SJSA1 (cell line): ENCODE data around the gene LGI4. TPM values are rescaled to one million over a fixed set of nuclear protein-coding genes. Genes with fewer than 3 reads are reported as not detected.
A peak's percentile ranks its signal among the peaks of the same experiment; 100 is the strongest.
"Not testable (repeated sequence)": the region's sequence is repeated elsewhere in the genome, so short reads cannot be mapped to it uniquely, and the experiment has no call there.

ENCODE experiments used
- DNase-seq, 2 experiments: peaks; one replicate each; pipeline ENCODE4 v3.0.0-alpha.2; 2015 to 2020; ENCODE audit warnings: low spot score in 2 of 2, low read depth in 1 of 2
- H3K27ac ChIP-seq: fragments of 250-450 bp; sonication (Bioruptor Pico); 2 replicates; pipeline ENCODE4 v1.5.1; 2020; ENCODE audit warnings: mild to moderate bottlenecking, moderate library complexity
- H3K27me3 ChIP-seq: fragments of 250-450 bp; sonication (Bioruptor Pico); replicated peaks from 2 replicates; pipeline ENCODE4 v1.5.1; 2020; ENCODE audit warnings: mild to moderate bottlenecking, moderate library complexity
- H3K36me3 ChIP-seq: fragments of 250-450 bp; sonication (Bioruptor Pico); 2 replicates; pipeline ENCODE4 v1.5.1; 2020; ENCODE audit warnings: mild to moderate bottlenecking
- H3K4me1 ChIP-seq: fragments of 250-450 bp; sonication (Bioruptor Pico); replicated peaks from 2 replicates; pipeline ENCODE4 v1.6.1; 2021; ENCODE audit warnings: mild to moderate bottlenecking
- H3K4me3 ChIP-seq: fragments of 250-450 bp; sonication (Bioruptor Pico); 2 replicates; pipeline ENCODE4 v1.5.1; 2020; ENCODE audit warnings: mild to moderate bottlenecking
- H3K9me3 ChIP-seq: fragments of 250-450 bp; sonication (Bioruptor Pico); replicated peaks from 2 replicates; pipeline ENCODE4 v1.5.1; 2020; ENCODE audit warnings: mild to moderate bottlenecking
- total RNA-seq: library from RNA; depleted of rRNA; stranded (reverse); fragments of >200 nt; shearing (Covaris generic); gene quantifications from 2 replicates; pipeline ENCODE4 v1.2.3, GENCODE V29; 2014

Gene LGI4
- total RNA-seq, 1 experiment from 2014 or later = not detected

DNA sequence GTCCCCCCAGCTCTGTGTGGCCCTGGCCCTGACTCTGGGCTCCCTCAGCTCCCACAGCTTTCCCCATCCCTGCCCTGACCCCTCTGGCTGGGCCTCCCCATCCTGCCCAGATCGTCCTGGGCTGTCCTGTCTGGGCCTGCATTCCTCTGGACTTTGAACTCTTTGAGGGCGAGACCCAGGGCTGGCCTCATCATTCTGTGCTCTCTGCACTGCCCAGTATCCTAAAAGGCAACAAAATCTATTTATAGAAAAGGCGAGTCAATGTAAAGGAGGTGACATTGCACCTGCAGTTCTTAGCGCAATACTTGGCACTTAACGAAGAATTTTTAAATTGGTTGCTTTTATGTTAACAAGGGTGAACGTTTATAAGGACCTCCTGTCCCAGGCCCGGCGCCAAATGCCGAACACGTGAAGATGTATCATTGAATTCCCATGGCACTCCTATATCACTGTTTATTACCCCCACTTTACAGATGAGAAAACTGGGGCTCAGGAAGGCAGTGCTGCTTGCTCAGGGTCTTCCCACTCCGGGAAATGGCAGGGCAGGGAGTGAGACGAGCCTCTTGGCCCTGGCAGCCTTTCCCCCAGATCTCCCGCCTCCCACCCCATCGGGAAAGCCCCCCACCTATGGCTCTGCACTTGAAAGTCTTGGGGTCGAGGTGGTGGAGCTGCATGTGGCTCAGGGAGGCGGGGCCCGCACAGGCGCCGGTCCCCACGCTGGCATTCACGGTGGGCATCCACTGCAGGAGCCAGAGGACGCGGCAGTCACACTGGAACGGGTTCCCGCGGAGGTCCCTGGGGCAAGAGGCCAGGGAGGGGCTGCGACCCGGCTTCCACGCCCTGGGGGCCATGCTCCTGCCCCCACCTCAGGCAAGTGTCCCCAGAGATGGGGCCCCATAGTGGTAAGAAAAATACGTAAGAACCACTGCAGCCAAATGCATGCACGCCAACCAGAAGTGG lies 3.8 kb downstream of the LGI4 start:
- Histone ChIP-seq H3K27ac (no peak overlapping the region), H3K4me1 (no peaks in the 10 kb centered on the region), H3K27me3 (no peaks in the 10 kb centered on the region), H3K36me3 (no peaks in the 10 kb centered on the region), H3K9me3 (no peaks in the 10 kb centered on the region), H3K4me3 (no peak overlapping the region)
- DNase-seq = no peak

DNA sequence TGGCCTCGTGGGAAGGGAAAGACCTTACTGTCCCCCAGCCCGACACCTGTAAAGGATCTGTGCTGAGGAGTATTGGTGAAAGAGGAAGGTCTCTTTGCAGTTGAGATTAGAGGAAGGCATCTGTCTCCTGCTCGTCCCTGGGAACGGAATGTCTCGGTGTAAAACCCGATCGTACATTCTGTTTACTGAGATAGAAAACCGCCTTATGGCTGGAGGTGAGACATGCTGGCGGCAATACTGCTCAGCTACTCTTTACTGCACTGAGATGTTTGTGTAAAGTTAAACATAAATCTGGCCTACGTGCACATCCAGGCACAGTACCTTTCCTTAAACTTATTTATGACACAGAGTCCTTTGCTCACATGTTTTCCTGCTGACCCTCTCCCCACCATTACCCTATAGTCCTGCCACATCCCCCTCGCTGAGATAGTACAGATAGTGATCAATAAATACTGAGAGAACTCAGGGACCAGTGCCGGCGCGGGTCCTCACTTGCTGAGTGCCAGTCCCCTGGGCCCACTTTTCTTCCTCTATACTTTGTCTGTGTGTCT lies 5.1 kb downstream of the LGI4 start:
- H3K27me3 ChIP-seq, H3K4me1 ChIP-seq, H3K4me3 ChIP-seq, DNase-seq, H3K27ac ChIP-seq, H3K9me3 ChIP-seq, H3K36me3 ChIP-seq: not testable (repeated sequence)

DNA sequence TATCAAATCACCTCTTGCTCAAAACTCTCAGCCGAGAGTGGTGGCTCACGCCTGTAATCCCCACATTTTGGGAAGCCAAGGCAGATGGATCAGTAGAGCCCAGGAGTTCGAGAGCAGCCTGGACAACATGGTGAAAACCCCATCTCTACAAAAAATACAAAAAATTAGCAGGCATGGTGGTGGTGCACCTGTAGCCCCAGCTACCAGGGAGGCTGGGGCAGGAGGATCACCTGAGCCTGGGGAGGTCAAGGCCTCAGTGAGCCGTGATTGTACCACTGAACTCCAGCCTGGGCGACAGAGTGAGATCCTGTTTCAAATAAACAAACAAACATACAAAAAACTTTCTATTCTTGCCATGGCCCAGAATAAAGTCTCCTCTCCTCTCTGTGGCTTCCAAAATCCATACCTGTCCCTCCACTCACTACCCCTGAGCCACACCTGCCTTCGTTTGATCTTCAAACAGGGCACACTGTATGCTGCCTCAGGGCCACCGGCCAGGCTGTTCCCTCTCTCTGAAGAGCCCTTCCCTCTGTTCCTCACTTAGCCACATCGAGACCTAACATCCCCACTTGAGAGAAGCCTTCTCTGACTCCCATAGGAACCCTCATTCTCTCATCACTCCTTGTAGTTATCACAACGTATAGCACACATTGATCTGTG lies 6.3 kb downstream of the LGI4 start:
- H3K27me3 ChIP-seq = no peaks in the 10 kb centered on the region
- H3K9me3 ChIP-seq = no peaks in the 10 kb centered on the region
- no peaks in the 10 kb centered on the region for H3K36me3 ChIP-seq
- no peak for DNase-seq
- no peak overlapping the region for H3K27ac ChIP-seq
- H3K4me1 ChIP-seq = peaks cover 12% of the 10 kb centered on the region
- H3K4me3 ChIP-seq = no peak overlapping the region

DNA sequence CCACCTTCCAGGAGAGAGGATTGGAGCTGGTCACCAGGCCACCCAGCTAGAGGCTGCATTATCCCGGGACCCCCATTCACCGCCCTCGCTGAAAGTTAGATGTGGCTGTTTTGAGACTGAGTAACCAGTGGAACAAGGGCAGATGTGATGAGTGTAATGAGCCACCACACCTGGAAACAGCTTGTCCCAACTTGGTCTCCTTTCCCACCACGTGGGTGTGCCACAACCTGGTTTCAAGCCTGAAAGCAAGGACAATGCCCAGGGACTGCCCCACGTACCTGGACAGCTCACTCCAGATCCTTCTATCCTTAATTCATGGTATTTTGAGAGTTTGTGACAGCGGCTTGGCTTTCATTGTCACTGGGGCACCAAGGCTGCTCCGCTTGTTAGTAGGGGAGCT lies 7.0 kb downstream of the LGI4 start:
- no peaks in the 10 kb centered on the region for H3K36me3 ChIP-seq
- DNase-seq = no peak
- H3K4me1 ChIP-seq = peaks cover 12% of the 10 kb centered on the region
- H3K27ac ChIP-seq = no peak overlapping the region
- no peaks in the 10 kb centered on the region for H3K9me3 ChIP-seq
- H3K4me3 ChIP-seq = no peak overlapping the region
- H3K27me3 ChIP-seq = no peaks in the 10 kb centered on the region

DNA sequence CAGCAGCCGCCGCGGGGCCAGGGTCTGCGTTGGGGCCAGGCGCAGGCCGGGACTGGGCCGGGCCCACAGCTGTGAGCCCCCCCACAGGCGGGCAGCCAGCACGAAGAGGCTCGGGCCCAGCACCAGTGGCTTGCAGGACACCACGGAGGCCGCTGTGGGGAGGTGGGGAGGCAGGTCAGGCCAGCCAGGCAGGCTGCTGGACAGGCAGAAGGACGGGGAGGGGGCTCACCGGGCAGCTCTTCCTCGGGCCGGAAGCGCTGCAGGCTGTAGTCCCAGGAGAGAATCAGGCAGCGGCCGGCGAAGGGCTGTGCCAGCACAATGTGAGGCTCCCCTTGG lies 8.3 kb downstream of the LGI4 start:
- peaks cover 12% of the 10 kb centered on the region for H3K4me1 ChIP-seq
- H3K27me3 ChIP-seq = no peaks in the 10 kb centered on the region
- no peak overlapping the region for H3K27ac ChIP-seq
- no peaks in the 10 kb centered on the region for H3K9me3 ChIP-seq
- H3K4me3 ChIP-seq = no peak overlapping the region
- no peak for DNase-seq
- H3K36me3 ChIP-seq = no peaks in the 10 kb centered on the region

DNA sequence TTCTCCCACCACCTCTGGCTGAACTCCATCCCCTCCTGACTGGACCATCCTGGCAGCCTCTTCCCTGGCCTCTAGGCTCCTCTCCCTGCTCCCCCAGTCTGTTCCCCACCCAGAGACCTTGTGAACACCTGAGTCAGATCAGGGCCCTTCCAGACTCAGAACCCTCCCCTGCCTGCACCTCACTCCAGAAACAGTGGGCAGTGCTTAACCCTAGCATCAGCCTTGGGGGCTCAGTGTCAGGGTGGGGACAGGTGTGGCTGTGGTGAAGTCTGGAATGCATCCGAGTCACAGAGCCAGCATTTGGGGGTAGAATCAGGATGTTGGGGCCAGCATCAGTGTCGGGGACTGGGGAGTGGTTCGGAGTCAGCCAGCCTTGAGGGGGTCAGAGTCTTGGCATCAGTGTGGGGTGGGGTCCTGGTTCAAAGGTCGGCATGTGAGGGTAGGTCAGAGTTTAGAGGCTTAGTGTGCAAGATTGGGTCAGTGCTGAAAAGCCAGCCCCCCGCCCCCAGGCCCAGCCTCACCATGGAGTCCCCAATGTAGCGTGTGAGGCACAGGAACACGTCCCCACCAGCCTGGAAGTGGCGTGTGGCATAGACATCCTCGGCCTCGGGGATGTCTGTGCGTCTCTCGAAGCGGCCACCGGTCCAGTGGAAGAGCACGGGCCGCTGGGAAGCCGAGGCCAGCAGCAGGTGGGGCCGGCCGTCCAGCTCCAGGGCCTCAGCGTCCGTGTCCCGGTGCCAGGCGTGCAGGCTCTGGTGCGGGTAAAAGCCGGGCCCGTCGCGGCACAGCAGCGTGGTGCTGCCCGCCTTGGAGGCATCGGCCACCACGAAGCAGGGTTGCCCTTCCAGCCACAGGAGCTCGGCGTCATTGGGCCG lies 8.9 kb downstream of the LGI4 start:
- no peak for DNase-seq
- Histone ChIP-seq H3K9me3 (no peaks in the 10 kb centered on the region), H3K27me3 (no peaks in the 10 kb centered on the region), H3K27ac (no peak overlapping the region), H3K4me3 (no peak overlapping the region), H3K4me1 (peaks cover 12% of the 10 kb centered on the region), H3K36me3 (no peaks in the 10 kb centered on the region)

DNA sequence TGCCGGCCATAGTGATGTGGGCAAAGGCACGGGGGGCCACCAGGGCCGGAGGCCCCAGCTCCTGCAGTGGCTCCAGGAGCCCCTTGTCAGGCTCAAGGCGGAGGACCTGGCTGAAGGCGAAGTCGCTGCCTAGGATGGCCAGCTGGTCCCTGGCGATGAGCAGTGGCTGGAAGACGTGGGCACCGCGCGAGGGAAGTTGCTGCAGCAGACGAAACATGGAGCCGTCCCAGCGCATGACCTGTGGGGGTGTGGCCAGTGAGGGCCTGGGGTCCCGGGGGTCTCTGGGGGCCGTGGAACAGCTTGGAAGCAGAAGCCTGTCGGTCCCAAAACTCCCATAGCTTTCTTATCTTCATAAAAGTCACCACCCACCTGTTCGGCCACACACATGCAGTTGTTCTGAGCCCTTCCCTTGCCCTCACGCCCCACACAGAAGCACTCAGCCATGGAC lies 9.6 kb downstream of the LGI4 start:
- H3K4me1 ChIP-seq = peaks cover 12% of the 10 kb centered on the region
- DNase-seq = no peak
- no peaks in the 10 kb centered on the region for H3K27me3 ChIP-seq
- H3K27ac ChIP-seq = no peak overlapping the region
- H3K9me3 ChIP-seq = no peaks in the 10 kb centered on the region
- H3K36me3 ChIP-seq = no peaks in the 10 kb centered on the region
- no peak overlapping the region for H3K4me3 ChIP-seq

DNA sequence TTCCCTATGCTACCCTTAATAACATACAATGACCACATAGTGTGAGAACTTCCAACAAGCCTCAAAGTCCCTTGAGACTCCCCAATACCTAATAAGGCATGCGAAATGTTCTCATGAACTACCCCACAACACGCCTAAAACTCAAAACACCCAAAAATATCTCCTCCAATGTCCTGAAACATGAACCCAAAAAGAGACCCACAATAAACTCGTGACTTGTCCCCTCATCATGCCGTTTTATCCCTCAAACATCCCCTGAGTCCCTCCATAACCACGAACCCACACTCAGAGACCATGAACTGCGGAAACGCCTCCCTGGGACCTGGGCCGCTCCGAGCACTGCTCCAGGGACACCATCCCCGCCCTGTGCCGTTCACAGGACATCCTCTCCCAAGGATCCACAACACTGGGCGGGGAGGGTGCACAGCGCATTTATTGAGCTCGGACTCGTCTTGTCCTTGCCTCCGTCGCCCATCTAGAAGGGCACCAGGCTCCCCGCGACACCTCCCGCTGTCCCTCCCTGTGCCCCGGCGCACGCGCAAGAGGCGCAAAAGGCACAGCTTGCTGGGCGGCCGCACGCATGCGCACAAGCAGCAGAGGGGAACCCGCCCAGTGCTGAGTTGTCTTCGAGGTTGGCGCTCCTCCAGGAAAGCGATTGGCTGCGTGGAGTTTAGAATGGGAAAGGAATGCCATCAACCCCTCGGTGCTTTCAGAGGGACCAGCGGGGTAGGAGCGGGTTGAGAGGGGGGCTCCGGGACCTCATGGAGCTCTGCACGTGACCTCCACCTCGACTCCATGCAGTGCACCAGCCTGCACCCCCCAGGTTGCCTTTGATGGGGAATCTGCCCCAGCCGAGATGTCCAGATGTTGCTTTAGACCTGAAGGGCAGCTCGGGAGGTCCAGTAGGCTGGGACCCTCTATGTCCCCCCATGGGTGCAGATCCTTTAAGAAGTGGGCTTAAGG lies 10.5 kb downstream of the LGI4 start:
- no peak overlapping the region for H3K27ac ChIP-seq
- peak overlapping the region; percentile 38 for H3K4me3 ChIP-seq
- peak; percentile 86 to 93 for DNase-seq
- H3K27me3 ChIP-seq = no peaks in the 10 kb centered on the region
- H3K9me3 ChIP-seq = no peaks in the 10 kb centered on the region
- peaks cover 12% of the 10 kb centered on the region for H3K4me1 ChIP-seq
- no peaks in the 10 kb centered on the region for H3K36me3 ChIP-seq

DNA sequence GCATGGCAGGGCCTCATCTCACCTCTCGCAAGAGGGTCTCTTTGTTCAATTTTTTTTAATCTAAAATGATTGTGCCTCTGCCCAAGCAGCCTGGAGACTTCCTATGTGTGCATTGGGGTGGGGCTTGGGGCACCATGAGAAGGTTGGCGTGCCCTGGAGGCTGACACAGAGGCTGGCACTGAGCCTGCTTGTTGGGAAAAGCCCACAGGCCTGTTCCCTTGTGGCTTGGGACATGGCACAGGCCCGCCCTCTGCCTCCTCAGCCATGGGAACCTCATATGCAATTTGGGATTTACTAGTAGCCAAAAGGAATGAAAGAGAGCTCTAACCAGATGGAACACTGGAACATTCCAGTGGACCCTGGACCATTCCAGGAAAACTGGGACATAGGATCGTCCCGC lies 11.3 kb downstream of the LGI4 start:
- no peak for DNase-seq
- no peaks in the 10 kb centered on the region for H3K36me3 ChIP-seq
- no peak overlapping the region for H3K27ac ChIP-seq
- H3K4me1 ChIP-seq = peaks cover 12% of the 10 kb centered on the region
- no peaks in the 10 kb centered on the region for H3K9me3 ChIP-seq
- H3K4me3 ChIP-seq = no peak overlapping the region
- no peaks in the 10 kb centered on the region for H3K27me3 ChIP-seq

DNA sequence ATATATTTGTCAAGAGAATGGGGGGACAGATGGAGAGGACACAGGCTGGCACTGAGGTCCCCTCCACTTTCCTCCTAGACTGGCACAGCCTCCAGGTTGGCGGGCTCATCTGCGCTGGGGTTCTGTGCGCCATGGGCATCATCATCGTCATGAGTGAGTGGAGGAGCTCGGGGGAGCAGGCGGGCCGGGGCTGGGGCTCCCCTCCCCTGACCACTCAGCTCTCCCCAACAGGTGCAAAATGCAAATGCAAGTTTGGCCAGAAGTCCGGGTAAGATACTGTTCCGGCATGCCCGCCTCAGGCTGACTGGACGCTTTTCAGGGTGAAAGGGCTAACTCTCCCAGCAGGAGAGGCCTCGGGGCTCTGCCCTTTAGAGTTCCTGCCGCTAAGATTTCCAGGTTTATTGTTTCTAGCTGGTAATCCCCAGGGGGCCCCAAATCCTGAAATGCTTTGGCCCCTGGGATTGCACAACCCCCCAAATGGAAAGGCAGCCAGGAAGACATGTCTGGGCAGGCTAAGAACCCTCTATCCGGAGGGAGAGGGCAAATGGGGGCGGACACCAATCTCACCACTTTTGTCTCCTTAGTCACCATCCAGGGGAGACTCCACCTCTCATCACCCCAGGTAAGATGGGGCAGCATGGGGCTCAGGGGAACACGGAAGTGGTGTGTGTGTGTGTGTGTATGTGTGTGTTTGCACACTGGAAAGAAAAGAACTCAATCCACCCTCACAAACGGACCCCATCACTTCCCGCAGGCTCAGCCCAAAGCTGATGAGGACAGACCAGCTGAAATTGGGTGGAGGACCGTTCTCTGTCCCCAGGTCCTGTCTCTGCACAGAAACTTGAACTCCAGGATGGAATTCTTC lies 11.9 kb downstream of the LGI4 start:
- no peaks in the 10 kb centered on the region for H3K27me3 ChIP-seq
- no peak overlapping the region for H3K27ac ChIP-seq
- no peaks in the 10 kb centered on the region for H3K9me3 ChIP-seq
- no peaks in the 10 kb centered on the region for H3K36me3 ChIP-seq
- peaks cover 12% of the 10 kb centered on the region for H3K4me1 ChIP-seq
- DNase-seq = no peak
- no peak overlapping the region for H3K4me3 ChIP-seq

DNA sequence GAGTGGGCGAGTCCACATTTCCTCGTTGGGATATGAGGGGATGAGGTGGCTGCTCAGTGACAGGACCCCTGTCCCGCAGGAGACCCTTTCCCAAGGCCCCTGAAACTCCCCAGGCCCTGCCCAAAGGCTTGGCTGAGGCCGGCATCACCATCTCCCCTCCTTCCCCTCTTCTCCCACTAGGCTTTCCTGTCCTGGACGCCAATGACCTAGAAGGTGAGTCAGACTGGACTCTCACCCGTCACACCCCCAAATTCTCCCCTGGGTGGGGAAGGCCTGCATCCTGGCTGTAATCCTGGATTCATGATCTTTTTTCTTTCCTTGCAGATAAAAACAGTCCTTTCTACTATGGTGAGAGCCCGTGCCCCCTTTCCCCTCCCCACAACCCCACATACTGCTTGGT lies 14.0 kb downstream of the LGI4 start:
- no peak for DNase-seq

DNA sequence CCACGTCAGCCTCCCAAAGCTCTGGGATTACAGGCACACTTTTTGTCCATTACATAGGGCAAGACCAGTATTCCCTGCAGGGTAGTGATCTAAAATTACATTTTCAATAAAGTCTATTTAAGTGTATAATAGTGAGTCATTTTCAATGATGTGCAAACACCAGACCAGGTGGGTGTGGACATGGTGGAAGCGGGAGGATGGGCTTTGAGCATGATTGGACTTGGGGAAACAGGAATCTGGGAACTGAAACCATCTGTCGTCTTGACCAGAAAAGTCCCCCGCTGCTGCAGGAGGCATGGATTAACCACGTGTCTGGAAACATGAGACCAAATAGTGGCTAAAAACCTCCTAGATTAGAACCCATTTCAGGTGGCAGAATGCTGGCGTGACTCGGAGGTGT lies 14.4 kb downstream of the LGI4 start:
- Histone ChIP-seq H3K4me1 (peaks cover 12% of the 10 kb centered on the region), H3K4me3 (no peak overlapping the region), H3K36me3 (no peaks in the 10 kb centered on the region), H3K27ac (no peak overlapping the region), H3K27me3 (no peaks in the 10 kb centered on the region), H3K9me3 (no peaks in the 10 kb centered on the region)
- no peak for DNase-seq

More for the DNA sequence above, 14.0 kb downstream of the LGI4 start:
- Histone ChIP-seq H3K9me3 (no peaks in the 10 kb centered on the region), H3K4me3 (no peak overlapping the region), H3K27me3 (no peaks in the 10 kb centered on the region), H3K27ac (no peak overlapping the region), H3K36me3 (no peaks in the 10 kb centered on the region), H3K4me1 (peaks cover 12% of the 10 kb centered on the region)
